HG02870 (cell line): ENCODE data around the gene PALD1.
"Not testable (repeated sequence)": the region's sequence is repeated elsewhere in the genome, so short reads cannot be mapped to it uniquely, and the experiment has no call there.

ENCODE experiments used
- ATAC-seq: cut with Tn5 transposase; IDR thresholded peaks from one replicate; pipeline ENCODE4 v1.9.1; 2021; ENCODE audit warnings: mild to moderate bottlenecking, moderate library complexity; ENCODE audit not compliant: unreplicated experiment

Gene PALD1

DNA sequence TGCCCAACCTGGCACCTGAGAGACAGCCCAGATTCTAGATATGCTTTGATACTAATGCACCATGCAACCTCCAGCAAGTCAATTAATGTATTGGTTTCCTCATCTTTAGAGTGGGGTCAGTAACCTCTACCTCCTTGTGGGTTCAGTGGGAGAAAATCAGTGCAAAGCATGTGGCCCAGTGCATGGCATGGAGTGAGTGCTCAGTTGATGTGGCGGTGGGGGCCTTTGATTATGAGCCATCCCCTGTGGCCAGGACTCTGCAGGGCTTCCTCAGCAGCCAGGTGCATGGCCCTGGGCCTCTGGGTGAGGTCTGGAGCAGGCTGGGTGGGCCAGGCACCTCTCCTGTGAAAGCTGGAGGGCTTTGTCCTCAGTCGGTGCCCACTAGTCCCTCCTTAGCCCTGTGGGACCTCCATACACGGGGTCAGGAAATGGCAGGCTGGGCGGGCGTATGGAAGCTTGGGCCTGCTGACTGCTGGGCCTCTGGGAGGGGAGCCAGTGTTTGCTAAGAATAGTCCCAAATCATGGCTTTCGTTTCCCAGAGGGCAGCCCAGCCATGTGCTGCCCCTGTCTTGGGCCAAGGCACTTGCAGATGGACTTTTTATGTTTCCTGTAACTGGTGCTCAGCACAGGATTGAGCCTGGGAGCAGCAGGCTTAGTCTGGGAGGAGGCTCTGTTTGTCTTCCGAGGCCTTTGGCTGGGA is 3.4 kb downstream of the PALD1 start:
- ATAC-seq: no peak

GRCh38 chr10:70482982-70483760 is 4.6 kb downstream of the PALD1 start:
- no peak for ATAC-seq

DNA sequence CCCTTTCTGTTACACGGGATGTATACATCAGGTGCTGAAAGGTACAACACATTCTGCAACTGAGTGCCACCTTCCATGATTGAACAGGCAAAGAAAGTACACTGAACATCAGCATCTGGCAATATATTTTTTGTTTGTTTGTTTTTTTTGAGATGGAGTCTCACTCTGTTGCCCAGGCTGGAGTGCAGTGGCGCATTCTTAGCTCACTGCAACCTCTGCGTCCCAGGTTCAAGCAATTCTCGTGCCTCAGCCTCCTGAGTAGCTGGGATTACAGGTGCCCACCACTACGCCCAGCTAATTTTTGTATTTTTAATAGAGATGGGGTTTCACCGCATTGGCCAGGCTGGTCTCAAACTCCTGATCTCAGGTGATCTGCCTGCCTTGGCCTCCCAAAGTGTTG is 5.3 kb downstream of the PALD1 start:
- ATAC-seq: not testable (repeated sequence)

- no peak for ATAC-seq
Observed at GRCh38 chr10:70487824-70488223, 9.3 kb downstream of the PALD1 start.

DNA sequence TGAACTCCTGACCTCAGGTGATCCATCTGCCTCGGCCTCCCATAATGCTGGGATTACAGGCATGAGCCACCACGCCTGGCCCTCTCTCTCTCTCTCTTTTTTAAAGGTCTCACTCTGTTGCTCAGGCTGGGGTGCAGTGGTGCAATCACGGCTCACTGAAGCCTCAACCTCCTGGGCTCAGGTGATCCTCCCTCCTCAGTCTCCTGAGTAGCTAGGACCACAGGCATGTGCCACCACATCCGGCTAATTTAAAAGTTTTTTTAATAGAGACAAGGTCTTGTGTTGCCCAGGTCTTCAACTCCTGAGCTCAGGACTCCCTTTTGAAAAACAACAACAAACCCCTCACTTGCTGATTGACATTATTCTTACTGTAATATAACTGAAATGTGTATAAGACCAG is 11.6 kb downstream of the PALD1 start:
- ATAC-seq: no peak

GRCh38 chr10:70491614-70492013 is 13.0 kb downstream of the PALD1 start:
- no peak for ATAC-seq

DNA sequence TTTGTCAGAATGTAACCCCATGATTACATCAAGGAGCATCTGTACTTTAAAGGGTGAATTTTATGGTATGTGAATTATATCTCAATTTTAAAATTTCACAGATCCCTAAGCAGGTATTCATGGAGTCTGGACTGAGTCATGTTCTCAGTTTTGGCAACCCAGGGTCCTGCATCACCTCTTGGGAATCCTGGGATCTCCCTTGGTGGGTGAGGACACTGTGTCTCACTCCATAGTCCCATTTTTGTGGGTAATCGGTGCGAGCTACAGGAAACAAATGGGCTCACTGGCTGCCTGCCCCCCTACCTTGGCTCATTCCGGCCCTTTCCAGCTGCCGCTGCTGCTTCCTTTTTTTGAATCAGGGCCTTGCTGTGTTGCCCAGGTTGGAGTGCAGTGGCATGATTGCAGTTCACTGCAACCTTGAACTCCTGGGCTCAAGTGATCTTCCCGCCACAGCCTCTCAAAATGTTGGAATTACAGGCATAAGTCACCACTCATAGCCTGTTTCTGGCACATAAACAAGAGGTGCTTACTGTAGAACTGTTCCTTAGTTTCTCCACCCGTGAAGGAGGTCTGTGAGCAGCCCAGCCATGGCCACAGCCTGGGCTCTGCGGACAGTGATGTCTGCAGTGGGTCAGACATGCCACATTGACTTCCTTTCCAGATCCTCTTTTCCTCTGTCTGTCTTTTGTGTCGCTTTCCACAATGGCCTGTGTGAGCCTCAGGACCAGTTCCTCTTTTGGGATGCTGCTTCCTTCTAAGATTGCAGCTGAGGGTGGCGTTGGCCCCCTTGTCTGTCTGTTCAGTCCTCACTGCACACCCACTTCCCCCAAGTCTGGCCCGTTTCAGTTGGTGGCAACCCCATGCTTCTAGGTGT is 14.5 kb downstream of the PALD1 start:
- peak; percentile 38 for ATAC-seq

- ATAC-seq: peak; percentile 72
Observed at GRCh38 chr10:70493660-70494234, 15.2 kb downstream of the PALD1 start.

- ATAC-seq: no peak
Observed at GRCh38 chr10:70494536-70494935, 16.0 kb downstream of the PALD1 start.

DNA sequence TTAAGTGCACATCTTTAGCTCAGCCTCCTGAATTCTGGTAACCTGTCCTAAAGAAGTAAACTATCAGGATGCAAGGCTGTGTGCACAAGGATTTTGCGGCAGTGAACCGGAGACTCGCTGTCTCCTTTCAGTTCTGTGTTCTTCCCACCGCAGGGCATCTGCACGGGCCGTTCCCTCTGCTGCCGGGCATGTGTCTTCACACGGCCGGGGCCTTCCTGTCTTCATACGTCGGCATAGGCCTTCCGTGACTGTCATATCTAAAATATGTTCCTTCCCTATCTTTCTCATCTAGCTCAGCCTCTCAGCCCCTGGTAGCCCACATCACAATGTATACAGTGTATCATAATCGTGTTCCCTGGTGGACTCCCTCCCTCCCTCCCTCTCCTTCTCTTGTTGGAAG is 16.4 kb downstream of the PALD1 start:
- ATAC-seq: no peak

DNA sequence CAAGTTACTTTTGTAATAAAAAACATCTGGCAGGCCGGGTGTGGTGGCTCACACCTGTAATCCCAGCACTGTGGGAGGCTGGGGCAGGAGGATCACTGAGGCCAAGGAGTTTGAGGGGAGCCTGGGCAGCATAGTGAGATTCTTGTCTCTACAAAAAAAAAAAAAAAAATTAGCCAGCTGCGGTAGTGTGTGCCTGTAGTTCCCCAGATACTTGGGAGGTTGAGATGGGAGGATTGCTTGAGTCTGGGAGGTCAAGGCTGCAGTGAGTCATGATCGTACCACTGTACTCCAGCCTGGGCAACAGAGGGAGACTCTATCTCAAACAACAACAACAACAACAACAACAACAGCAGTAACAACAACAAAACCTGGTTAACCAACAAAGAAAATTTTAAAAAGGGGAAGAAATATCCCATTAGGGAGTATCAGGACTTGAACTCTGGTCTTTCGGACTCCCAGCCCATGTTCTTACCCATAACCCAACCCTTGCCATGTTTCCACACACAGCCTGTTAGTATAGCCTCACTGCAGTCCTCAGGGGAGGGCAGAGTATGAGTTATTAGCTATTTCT is 17.2 kb downstream of the PALD1 start:
- no peak for ATAC-seq

DNA sequence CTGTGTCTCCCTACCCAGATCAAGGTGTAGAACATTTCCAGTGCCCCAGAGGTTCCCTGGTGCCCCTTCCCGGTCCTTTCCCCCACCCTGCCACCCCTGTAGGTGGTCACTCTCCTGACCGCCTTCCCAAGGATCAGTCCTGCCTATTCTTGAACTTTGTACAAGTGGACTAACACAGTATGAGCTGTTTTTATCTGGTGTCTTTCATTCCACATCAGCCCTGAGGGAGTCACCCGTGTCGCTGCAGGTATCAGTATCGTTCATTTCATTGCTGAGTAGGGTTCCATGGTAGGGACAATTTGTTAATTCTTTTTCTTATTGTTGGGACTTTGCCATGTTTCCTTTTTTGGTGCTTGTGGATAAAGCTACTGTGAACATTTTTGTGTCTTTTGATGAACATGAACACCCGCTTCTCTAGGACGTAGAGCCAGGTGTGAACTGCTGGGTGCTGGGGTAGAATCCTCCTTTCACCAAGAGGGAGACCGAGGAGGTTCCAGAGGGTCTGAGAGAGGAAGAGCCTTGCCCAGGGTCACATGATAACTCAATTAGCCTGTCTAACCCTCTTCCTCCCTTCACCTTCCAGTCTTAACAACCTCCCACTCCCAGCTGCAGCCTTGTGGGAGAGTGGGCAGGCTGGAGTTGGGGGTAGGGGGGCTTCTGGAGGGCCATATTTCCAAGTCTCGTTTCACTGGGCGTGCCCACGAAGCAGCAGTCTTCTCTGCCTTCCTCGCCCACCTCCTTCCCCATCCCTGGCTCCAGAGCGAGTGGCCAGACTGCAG is 18.0 kb downstream of the PALD1 start:
- ATAC-seq: no peak

DNA sequence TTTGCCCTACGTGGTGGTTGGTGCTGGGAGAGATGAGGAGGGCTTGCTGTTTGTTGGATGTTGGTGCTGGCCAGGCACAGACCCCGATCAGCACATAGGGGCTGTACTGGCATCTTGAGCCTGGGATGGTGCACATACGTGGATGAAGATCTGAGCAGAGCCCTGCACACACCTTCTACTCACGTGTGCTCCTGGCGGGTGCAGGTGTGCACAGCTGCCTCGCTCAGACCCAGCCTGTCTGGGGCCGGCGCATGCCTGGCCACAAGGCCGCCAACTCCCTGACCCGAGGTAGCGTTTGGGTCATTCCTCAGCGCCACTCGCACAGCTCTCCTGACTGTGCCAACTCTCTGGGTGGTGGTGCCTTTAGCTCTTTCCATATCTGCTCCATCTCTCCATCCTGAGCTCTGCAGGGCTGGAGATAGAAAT is 18.6 kb downstream of the PALD1 start:
- ATAC-seq: no peak

- no peak for ATAC-seq
Observed at GRCh38 chr10:70498970-70499835, 20.6 kb downstream of the PALD1 start.

DNA sequence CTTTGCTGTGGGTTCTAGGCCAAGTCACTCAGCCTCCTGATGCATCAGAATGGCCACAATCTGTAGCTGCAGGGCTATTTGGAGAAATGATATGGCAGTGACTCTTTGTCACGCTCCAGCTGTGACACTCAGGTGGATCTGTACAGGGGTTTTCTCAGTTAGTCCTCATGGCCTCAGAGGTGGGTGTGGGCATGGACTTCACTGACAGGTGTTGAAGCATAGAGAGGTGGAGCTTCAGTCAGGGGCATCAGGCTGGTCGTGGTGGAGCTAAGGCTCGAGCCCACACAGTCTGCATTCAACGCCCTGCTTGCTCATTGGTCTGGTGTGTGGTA is 21.2 kb downstream of the PALD1 start:
- ATAC-seq: peak; percentile 53

- ATAC-seq: no peak
Observed at GRCh38 chr10:70500368-70500767, 21.8 kb downstream of the PALD1 start.

GRCh38 chr10:70500812-70501301 is 22.3 kb downstream of the PALD1 start:
- no peak for ATAC-seq

- ATAC-seq: no peak
Observed at GRCh38 chr10:70502406-70502805, 23.8 kb downstream of the PALD1 start.

- ATAC-seq: no peak
Observed at GRCh38 chr10:70503776-70504175, 25.2 kb downstream of the PALD1 start.
